ENCODE results near the gene SNCG.

DNA sequence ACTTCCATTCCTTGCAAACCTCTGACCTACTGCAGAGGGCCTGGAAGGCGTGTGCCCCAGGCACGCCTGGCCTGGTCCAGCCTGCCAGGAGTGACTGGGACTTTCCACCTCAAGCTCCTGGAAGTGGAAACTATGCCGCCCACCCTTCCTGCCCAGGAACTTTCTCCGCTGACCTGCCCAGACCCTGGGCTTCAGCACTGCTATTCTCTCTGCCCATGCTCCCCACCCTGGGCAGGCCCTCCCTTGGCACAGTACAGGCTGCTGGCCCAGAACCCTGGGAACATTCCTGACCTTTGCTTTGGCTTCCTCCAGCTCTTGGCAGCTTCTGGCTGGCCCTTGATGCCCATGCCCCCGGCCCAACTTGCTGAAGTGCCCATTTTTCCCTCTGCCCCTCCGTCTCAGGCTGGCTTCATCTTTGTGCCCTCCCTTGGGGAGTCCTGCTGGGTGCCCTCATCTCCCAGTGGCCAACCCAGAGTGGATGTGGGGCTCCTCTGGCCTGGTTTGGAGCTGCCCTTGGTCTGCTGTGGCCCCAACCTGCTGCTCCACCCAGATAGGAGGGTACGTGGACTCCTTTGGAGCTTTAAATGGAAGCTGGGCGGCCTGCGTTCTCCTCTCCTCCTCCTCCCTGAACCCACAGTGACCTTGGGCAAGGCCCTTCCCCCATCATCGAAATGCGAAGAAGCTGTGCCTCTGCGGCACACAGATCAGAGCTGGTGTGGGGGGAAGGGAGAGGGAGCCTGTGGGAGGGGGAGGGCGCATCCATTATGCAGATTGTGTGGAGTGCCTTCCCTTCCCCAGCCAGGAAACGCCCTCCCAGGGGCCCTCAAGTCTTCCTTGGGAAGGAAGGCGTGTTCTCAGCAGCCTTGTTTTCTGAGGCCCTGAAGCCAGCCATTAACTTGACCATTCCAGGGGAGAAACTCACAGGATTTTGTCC is 4.4 kb upstream of the SNCG start:
- TF ChIP-seq POLR2AphosphoS5 (IDR thresholded peaks at IDR 0.05) (no peak), CTCF (IDR thresholded peaks at IDR 0.05; ENCODE audit: poor library complexity, severe bottlenecking) (no peak), EZH2 (IDR thresholded peaks at IDR 0.05; ENCODE audit: borderline replicate concordance, insufficient read depth, low read length, poor library complexity, severe bottlenecking) (no peak), EP300 (conservative IDR thresholded peaks at IDR 0.05; ENCODE audit: poor library complexity, severe bottlenecking) (no peak), MXI1 (conservative IDR thresholded peaks at IDR 0.05; ENCODE audit: poor library complexity, severe bottlenecking) (no peak), RAD21 (conservative IDR thresholded peaks at IDR 0.05) (no peak), TAF1 (IDR thresholded peaks at IDR 0.05; ENCODE audit: low read depth) (no peak)
- TF ChIP-seq, protein P1, sequence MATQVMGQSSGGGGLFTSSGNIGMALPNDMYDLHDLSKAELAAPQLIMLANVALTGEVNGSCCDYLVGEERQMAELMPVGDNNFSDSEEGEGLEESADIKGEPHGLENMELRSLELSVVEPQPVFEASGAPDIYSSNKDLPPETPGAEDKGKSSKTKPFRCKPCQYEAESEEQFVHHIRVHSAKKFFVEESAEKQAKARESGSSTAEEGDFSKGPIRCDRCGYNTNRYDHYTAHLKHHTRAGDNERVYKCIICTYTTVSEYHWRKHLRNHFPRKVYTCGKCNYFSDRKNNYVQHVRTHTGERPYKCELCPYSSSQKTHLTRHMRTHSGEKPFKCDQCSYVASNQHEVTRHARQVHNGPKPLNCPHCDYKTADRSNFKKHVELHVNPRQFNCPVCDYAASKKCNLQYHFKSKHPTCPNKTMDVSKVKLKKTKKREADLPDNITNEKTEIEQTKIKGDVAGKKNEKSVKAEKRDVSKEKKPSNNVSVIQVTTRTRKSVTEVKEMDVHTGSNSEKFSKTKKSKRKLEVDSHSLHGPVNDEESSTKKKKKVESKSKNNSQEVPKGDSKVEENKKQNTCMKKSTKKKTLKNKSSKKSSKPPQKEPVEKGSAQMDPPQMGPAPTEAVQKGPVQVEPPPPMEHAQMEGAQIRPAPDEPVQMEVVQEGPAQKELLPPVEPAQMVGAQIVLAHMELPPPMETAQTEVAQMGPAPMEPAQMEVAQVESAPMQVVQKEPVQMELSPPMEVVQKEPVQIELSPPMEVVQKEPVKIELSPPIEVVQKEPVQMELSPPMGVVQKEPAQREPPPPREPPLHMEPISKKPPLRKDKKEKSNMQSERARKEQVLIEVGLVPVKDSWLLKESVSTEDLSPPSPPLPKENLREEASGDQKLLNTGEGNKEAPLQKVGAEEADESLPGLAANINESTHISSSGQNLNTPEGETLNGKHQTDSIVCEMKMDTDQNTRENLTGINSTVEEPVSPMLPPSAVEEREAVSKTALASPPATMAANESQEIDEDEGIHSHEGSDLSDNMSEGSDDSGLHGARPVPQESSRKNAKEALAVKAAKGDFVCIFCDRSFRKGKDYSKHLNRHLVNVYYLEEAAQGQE (IDR thresholded peaks at IDR 0.05; ENCODE audit: borderline replicate concordance): no peak
